ENCODE results near the gene GNAQ.
"Not testable (repeated sequence)": the region's sequence is repeated elsewhere in the genome, so short reads cannot be mapped to it uniquely, and the experiment has no call there.

GRCh38 chr9:77721156-77721555 is 310.5 kb downstream of the GNAQ start:
- TF ChIP-seq CTCF, POLR2A, POLR2AphosphoS5 (IDR thresholded peaks at IDR 0.05): not testable (repeated sequence)
